ENCODE data around the gene TP53.

GRCh38 chr17:7647018-7647417, 40.3 kb downstream of the TP53 start:
- TF ChIP-seq CTCF (conservative IDR thresholded peaks at IDR 0.05; ENCODE audit: low read length) = no peak
- TF ChIP-seq EZH2phosphoT487 (IDR thresholded peaks at IDR 0.05; ENCODE audit: borderline replicate concordance, low read depth, low read length) = no peak

Measured in OCI-LY7 (cell line).